HepG2 (cell line): Measurements from ENCODE around the gene PRKCD. TPM values are rescaled to one million over a fixed set of nuclear protein-coding genes. Genes with fewer than 3 reads are reported as not detected.
A peak's percentile ranks its signal among the peaks of the same experiment; 100 is the strongest.

ENCODE experiments used
- NFRKB ChIP-seq: fragments of 450-650 bp; IDR thresholded peaks from 2 replicates; pipeline ENCODE4 v1.6.1; 2017
- NONO ChIP-seq, 2 experiments: fragments of 450-650 bp in 1 of 2; sonication (generic) in 1 of 2; formaldehyde crosslinking in 1 of 2; IDR thresholded peaks in 1 of 2; conservative IDR thresholded peaks in 1 of 2; 2 replicates each; pipeline versions ENCODE4 v1.6.1 to v1.8.0; 2017 to 2022; ENCODE audit warnings: mild to moderate bottlenecking in 1 of 2, missing genetic modification reagents in 1 of 2, moderate library complexity in 1 of 2
- NR2F6 ChIP-seq, 2 experiments: IDR thresholded peaks; 2 replicates each; pipeline ENCODE4 v1.6.1; 2016; ENCODE audit warnings: antibody characterized with exemption in 1 of 2, mild to moderate bottlenecking in 1 of 2
- RELA ChIP-seq: sonication (generic); formaldehyde crosslinking; IDR thresholded peaks from 2 replicates; pipeline ENCODE4 v1.4.0; 2020; ENCODE audit warnings: missing genetic modification reagents
- SRY ChIP-seq: sonication (generic); formaldehyde crosslinking; IDR thresholded peaks from 2 replicates; pipeline ENCODE4 v1.8.0; 2022; ENCODE audit warnings: mild to moderate bottlenecking, missing genetic modification reagents
- ZIK1 ChIP-seq: sonication (generic); formaldehyde crosslinking; IDR thresholded peaks from 2 replicates; pipeline ENCODE4 v1.5.0; 2020; ENCODE audit warnings: mild to moderate bottlenecking, low read depth, missing genetic modification reagents, borderline replicate concordance
- ZNF484 ChIP-seq: sonication (generic); formaldehyde crosslinking; IDR thresholded peaks from 2 replicates; pipeline ENCODE4 v1.5.1; 2020; ENCODE audit warnings: mild to moderate bottlenecking, low read depth, missing genetic modification reagents, borderline replicate concordance
- polyA plus RNA-seq, 8 experiments: library from polyadenylated mRNA; depleted of rRNA in 3 of 8; stranded (reverse) in 7 of 8; unstranded in 1 of 8; fragments of >200 nt; fragmentation: Illumina TruSeq in 4 of 8; extraction: Trizol in 4 of 8; gene quantifications; 2 replicates each; pipeline versions ENCODE4 v1.2.1 to v1.2.3, GENCODE V29; 2011 to 2016; ENCODE audit warnings: low read depth in 4 of 8, missing spikeins in 1 of 8, mixed read lengths in 1 of 8; ENCODE audit not compliant: insufficient read depth in 1 of 8
- total RNA-seq, 5 experiments: library from RNA; depleted of rRNA; stranded (reverse); fragments of >200 nt; fragmentation: Illumina TruSeq; extraction: Trizol; gene quantifications; 2 replicates each; pipeline ENCODE4 v1.2.3, GENCODE V29; 2016; ENCODE audit warnings: low read depth in 1 of 5
- TF ChIP-seq, protein P1 (sequence below): sonication (generic); formaldehyde crosslinking; IDR thresholded peaks from 2 replicates; pipeline ENCODE4 v1.8.1; 2023; ENCODE audit warnings: mild to moderate bottlenecking, missing genetic modification reagents
- TF ChIP-seq, protein P2 (sequence below): sonication (generic); formaldehyde crosslinking; IDR thresholded peaks from 2 replicates; pipeline ENCODE4 v1.5.0; 2020; ENCODE audit warnings: missing genetic modification reagents, mild to moderate bottlenecking, borderline replicate concordance
- TF ChIP-seq, protein P3 (sequence below): IDR thresholded peaks from 2 replicates; pipeline ENCODE4 v1.6.1; 2016; ENCODE audit warnings: low read depth, missing genetic modification reagents, missing compliant biosample characterization
- TF ChIP-seq, protein P4 (sequence below): sonication (generic); formaldehyde crosslinking; conservative IDR thresholded peaks from 2 replicates; pipeline ENCODE4 v1.8.0; 2022; ENCODE audit warnings: low read depth, missing genetic modification reagents
- TF ChIP-seq, protein P5 (sequence below): sonication (generic); formaldehyde crosslinking; IDR thresholded peaks from 2 replicates; pipeline ENCODE4; 2020; ENCODE audit warnings: missing genetic modification reagents, mild to moderate bottlenecking, borderline replicate concordance
- TF ChIP-seq, protein P6 (sequence below): sonication (generic); formaldehyde crosslinking; IDR thresholded peaks from 2 replicates; pipeline ENCODE4 v1.8.0; 2022; ENCODE audit warnings: mild to moderate bottlenecking, missing genetic modification reagents; ENCODE audit not compliant: insufficient replicate concordance

PRKCD gene
- total and polyA plus RNA-seq, 2 of the 13 experiments (the other 11 are each of a cell fraction or from before 2014, with no cell fraction given): 1.6 to 40.7 TPM

DNA sequence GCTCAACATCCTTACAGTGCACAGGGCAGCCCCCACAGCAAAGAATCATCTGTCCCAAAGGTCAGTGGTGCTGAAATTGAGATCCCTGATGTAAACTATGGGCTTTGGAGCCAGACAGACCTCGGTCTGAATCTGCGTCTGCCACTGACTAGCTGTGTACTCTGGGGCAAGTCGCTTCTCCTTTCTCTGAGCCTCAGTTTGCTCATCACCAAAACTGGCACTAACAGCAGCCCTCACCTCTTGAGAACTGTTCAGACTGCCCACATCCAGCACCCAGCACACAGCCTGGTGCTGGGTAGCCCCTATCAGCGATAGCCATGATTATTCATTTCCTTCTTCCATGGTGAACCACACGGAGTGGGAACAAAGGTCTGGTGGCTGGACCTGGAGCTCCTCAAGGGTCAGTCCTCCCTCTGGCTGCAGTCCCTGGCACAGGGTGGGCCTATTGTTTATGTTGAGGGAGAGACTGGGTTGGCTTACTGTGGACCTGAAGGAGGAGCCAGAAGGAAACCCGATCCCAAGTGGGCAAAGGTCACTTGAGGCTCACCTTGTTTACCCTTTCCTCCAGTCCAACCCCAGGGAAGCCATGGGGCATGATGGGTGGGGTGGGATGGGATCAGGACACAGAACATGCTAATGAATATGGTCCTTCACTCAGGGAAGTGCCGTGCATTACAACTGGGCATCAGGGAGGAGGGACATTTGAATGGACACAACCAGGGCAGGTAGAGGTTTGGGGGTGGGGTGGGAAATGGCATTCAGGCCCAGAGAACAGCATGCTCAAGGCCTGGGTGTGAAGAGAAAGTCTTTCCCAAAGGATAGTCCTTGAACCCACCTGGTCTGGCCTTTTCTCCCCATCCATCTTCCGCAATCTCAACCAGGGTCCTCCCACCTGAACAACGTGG is 1.6 kb upstream of the PRKCD start (continued):
- TF ChIP-seq, protein P1, sequence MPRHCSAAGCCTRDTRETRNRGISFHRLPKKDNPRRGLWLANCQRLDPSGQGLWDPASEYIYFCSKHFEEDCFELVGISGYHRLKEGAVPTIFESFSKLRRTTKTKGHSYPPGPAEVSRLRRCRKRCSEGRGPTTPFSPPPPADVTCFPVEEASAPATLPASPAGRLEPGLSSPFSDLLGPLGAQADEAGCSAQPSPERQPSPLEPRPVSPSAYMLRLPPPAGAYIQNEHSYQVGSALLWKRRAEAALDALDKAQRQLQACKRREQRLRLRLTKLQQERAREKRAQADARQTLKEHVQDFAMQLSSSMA (CRISPR knock-in tag): no peak
- TF ChIP-seq ZIK1 (CRISPR knock-in tag) (no peak), RELA (CRISPR knock-in tag) (no peak), SRY (CRISPR knock-in tag) (no peak), ZNF484 (CRISPR knock-in tag) (no peak), NFRKB (no peak), NR2F6 (IDR thresholded peaks at IDR 0.05) (peak; percentile 55), NR2F6 (CRISPR knock-in tag; IDR thresholded peaks at IDR 0.05) (peak; percentile 81; the same call in 1 of the 2 replicates), NONO (IDR thresholded peaks at IDR 0.05) (no peak), NONO (CRISPR knock-in tag; conservative IDR thresholded peaks at IDR 0.05) (peak; percentile 67; the same call in 1 of the 2 replicates)
- TF ChIP-seq, protein P2, sequence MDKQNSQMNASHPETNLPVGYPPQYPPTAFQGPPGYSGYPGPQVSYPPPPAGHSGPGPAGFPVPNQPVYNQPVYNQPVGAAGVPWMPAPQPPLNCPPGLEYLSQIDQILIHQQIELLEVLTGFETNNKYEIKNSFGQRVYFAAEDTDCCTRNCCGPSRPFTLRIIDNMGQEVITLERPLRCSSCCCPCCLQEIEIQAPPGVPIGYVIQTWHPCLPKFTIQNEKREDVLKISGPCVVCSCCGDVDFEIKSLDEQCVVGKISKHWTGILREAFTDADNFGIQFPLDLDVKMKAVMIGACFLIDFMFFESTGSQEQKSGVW: no peak
- TF ChIP-seq, protein P3, sequence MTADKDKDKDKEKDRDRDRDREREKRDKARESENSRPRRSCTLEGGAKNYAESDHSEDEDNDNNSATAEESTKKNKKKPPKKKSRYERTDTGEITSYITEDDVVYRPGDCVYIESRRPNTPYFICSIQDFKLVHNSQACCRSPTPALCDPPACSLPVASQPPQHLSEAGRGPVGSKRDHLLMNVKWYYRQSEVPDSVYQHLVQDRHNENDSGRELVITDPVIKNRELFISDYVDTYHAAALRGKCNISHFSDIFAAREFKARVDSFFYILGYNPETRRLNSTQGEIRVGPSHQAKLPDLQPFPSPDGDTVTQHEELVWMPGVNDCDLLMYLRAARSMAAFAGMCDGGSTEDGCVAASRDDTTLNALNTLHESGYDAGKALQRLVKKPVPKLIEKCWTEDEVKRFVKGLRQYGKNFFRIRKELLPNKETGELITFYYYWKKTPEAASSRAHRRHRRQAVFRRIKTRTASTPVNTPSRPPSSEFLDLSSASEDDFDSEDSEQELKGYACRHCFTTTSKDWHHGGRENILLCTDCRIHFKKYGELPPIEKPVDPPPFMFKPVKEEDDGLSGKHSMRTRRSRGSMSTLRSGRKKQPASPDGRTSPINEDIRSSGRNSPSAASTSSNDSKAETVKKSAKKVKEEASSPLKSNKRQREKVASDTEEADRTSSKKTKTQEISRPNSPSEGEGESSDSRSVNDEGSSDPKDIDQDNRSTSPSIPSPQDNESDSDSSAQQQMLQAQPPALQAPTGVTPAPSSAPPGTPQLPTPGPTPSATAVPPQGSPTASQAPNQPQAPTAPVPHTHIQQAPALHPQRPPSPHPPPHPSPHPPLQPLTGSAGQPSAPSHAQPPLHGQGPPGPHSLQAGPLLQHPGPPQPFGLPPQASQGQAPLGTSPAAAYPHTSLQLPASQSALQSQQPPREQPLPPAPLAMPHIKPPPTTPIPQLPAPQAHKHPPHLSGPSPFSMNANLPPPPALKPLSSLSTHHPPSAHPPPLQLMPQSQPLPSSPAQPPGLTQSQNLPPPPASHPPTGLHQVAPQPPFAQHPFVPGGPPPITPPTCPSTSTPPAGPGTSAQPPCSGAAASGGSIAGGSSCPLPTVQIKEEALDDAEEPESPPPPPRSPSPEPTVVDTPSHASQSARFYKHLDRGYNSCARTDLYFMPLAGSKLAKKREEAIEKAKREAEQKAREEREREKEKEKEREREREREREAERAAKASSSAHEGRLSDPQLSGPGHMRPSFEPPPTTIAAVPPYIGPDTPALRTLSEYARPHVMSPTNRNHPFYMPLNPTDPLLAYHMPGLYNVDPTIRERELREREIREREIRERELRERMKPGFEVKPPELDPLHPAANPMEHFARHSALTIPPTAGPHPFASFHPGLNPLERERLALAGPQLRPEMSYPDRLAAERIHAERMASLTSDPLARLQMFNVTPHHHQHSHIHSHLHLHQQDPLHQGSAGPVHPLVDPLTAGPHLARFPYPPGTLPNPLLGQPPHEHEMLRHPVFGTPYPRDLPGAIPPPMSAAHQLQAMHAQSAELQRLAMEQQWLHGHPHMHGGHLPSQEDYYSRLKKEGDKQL (CRISPR knock-in tag): no peak
- TF ChIP-seq, protein P4, sequence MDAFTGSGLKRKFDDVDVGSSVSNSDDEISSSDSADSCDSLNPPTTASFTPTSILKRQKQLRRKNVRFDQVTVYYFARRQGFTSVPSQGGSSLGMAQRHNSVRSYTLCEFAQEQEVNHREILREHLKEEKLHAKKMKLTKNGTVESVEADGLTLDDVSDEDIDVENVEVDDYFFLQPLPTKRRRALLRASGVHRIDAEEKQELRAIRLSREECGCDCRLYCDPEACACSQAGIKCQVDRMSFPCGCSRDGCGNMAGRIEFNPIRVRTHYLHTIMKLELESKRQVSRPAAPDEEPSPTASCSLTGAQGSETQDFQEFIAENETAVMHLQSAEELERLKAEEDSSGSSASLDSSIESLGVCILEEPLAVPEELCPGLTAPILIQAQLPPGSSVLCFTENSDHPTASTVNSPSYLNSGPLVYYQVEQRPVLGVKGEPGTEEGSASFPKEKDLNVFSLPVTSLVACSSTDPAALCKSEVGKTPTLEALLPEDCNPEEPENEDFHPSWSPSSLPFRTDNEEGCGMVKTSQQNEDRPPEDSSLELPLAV (CRISPR knock-in tag): no peak
- TF ChIP-seq, protein P5, sequence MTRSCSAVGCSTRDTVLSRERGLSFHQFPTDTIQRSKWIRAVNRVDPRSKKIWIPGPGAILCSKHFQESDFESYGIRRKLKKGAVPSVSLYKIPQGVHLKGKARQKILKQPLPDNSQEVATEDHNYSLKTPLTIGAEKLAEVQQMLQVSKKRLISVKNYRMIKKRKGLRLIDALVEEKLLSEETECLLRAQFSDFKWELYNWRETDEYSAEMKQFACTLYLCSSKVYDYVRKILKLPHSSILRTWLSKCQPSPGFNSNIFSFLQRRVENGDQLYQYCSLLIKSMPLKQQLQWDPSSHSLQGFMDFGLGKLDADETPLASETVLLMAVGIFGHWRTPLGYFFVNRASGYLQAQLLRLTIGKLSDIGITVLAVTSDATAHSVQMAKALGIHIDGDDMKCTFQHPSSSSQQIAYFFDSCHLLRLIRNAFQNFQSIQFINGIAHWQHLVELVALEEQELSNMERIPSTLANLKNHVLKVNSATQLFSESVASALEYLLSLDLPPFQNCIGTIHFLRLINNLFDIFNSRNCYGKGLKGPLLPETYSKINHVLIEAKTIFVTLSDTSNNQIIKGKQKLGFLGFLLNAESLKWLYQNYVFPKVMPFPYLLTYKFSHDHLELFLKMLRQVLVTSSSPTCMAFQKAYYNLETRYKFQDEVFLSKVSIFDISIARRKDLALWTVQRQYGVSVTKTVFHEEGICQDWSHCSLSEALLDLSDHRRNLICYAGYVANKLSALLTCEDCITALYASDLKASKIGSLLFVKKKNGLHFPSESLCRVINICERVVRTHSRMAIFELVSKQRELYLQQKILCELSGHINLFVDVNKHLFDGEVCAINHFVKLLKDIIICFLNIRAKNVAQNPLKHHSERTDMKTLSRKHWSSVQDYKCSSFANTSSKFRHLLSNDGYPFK: no peak
- TF ChIP-seq, protein P6, sequence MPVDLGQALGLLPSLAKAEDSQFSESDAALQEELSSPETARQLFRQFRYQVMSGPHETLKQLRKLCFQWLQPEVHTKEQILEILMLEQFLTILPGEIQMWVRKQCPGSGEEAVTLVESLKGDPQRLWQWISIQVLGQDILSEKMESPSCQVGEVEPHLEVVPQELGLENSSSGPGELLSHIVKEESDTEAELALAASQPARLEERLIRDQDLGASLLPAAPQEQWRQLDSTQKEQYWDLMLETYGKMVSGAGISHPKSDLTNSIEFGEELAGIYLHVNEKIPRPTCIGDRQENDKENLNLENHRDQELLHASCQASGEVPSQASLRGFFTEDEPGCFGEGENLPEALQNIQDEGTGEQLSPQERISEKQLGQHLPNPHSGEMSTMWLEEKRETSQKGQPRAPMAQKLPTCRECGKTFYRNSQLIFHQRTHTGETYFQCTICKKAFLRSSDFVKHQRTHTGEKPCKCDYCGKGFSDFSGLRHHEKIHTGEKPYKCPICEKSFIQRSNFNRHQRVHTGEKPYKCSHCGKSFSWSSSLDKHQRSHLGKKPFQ (CRISPR knock-in tag): peak; percentile 54
